Measurements from ENCODE around the gene RALGAPA1.

DNA sequence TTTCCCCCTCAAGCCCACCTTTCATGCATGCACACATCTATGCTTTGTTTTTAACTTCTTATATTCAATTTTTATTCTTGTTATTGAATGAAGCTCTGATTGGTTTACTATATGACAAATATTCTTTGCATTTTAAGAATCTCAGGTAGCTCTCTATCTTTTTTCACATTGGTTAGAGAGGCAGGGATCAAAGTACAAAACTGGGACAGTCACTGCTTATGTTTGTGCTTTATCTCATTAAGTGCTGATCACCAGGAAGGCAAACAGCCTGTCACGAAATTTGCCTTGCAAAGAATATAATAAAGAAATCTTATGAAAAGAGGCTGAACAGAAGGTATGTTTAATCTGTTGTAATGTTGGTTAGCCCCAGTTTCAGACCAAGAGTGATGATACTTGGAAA, 304.8 kb downstream of the RALGAPA1 start:
- TF ChIP-seq, protein P1, sequence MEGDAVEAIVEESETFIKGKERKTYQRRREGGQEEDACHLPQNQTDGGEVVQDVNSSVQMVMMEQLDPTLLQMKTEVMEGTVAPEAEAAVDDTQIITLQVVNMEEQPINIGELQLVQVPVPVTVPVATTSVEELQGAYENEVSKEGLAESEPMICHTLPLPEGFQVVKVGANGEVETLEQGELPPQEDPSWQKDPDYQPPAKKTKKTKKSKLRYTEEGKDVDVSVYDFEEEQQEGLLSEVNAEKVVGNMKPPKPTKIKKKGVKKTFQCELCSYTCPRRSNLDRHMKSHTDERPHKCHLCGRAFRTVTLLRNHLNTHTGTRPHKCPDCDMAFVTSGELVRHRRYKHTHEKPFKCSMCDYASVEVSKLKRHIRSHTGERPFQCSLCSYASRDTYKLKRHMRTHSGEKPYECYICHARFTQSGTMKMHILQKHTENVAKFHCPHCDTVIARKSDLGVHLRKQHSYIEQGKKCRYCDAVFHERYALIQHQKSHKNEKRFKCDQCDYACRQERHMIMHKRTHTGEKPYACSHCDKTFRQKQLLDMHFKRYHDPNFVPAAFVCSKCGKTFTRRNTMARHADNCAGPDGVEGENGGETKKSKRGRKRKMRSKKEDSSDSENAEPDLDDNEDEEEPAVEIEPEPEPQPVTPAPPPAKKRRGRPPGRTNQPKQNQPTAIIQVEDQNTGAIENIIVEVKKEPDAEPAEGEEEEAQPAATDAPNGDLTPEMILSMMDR (IDR thresholded peaks at IDR 0.05), result no peak
- TF ChIP-seq POLR2A (IDR thresholded peaks at IDR 0.05), result no peak
- TF ChIP-seq EP300 (IDR thresholded peaks at IDR 0.05), result no peak
